CD4-positive, alpha-beta T cell treated with Interleukin-17A for 4 hours (primary cell): ENCODE measurements around the gene FBXO22.
"Not testable (repeated sequence)": the region's sequence is repeated elsewhere in the genome, so short reads cannot be mapped to it uniquely, and the experiment has no call there.

Experiments used
- DNase-seq: peaks from one replicate; pipeline ENCODE4 v3.0.0-alpha.2; 2020; ENCODE audit warnings: mixed read lengths

The FBXO22 gene

GRCh38 chr15:75921732-75922703 is 18.3 kb downstream of the FBXO22 start:
- peak; percentile 18 for DNase-seq

GRCh38 chr15:75923756-75924155 is 20.1 kb downstream of the FBXO22 start:
- peak; percentile 2 for DNase-seq

GRCh38 chr15:75924576-75924975 is 20.9 kb downstream of the FBXO22 start:
- no peak for DNase-seq

GRCh38 chr15:75925440-75925839 is 21.8 kb downstream of the FBXO22 start:
- DNase-seq = no peak

- DNase-seq = no peak
These were observed 23.3 kb downstream of the FBXO22 start for GRCh38 chr15:75926931-75927330.

- no peak for DNase-seq
These were observed 23.9 kb downstream of the FBXO22 start for GRCh38 chr15:75927601-75928000.

GRCh38 chr15:75928680-75929608 is 25.3 kb downstream of the FBXO22 start:
- DNase-seq = no peak

- no peak for DNase-seq
These were observed 26.3 kb downstream of the FBXO22 start for GRCh38 chr15:75929799-75930565.

- no peak for DNase-seq
These were observed 27.2 kb downstream of the FBXO22 start for GRCh38 chr15:75930866-75931265.

GRCh38 chr15:75942464-75942863 is 38.8 kb downstream of the FBXO22 start:
- no peak for DNase-seq

- no peak for DNase-seq
These were observed 39.6 kb downstream of the FBXO22 start for GRCh38 chr15:75943246-75943645.

- DNase-seq = no peak
These were observed 40.1 kb downstream of the FBXO22 start for GRCh38 chr15:75943713-75944215.

- no peak for DNase-seq
These were observed 42.3 kb downstream of the FBXO22 start for GRCh38 chr15:75945953-75946352.

- DNase-seq = no peak
These were observed 43.4 kb downstream of the FBXO22 start for GRCh38 chr15:75947092-75947491.

GRCh38 chr15:75948761-75949296 is 45.2 kb downstream of the FBXO22 start:
- DNase-seq = no peak

GRCh38 chr15:75952525-75952924 is 48.8 kb downstream of the FBXO22 start:
- no peak for DNase-seq

- DNase-seq = no peak
These were observed 52.0 kb downstream of the FBXO22 start for GRCh38 chr15:75955720-75956119.

GRCh38 chr15:75961331-75961730 is 57.7 kb downstream of the FBXO22 start:
- no peak for DNase-seq

- DNase-seq = no peak
These were observed 62.4 kb downstream of the FBXO22 start for GRCh38 chr15:75966073-75966472.

- not testable (repeated sequence) for DNase-seq
These were observed 73.1 kb downstream of the FBXO22 start for GRCh38 chr15:75976766-75977165.

- no peak for DNase-seq
These were observed 77.6 kb downstream of the FBXO22 start for GRCh38 chr15:75981149-75981815.

GRCh38 chr15:75982468-75982867 is 78.8 kb downstream of the FBXO22 start:
- no peak for DNase-seq
